Esophagus muscularis mucosa (tissue), 3 donors: ENCODE measurements around the gene KIFC1.
A peak's percentile ranks its signal among the peaks of the same experiment; 100 is the strongest.

Experiments
- POLR2A ChIP-seq: fragments of 450-650 bp; IDR thresholded peaks from one replicate; pipeline ENCODE4 v1.6.1; 2017; ENCODE audit warnings: antibody characterized with exemption, moderate library complexity, mild to moderate bottlenecking, low read depth
- TF ChIP-seq, protein P1 (sequence below), 3 experiments: fragments of 200-600 bp in 2 of 3; fragments of 450-650 bp in 1 of 3; sonication (generic) in 2 of 3; IDR thresholded peaks; one replicate each; pipeline ENCODE4 v1.5.1; 2017 to 2019; ENCODE audit warnings: antibody characterized with exemption in 3 of 3, mild to moderate bottlenecking in 2 of 3, moderate library complexity in 1 of 3

DNA sequence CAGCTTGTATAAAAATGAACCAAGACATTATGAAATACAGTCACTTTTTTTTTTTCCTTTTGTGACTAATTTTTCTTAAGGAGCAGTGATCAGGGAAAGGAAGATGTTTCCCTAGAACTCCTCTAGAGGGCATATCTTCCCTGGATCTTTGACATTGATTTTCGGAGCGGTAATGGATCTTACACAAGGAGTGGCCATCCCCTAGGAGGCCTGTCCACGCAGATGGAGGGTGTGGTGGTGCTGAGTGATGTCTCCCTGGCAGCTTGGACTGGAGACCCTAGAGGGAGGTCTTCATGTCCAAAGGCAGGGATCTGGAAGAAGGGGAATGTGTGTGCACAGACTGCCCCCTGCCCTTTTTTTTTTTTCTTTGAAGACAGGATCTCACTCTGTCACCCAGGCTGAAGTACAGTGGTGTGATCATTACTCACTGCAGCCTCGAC, 7.0 kb upstream of the KIFC1 start:
- no peak for TF ChIP-seq POLR2A
- TF ChIP-seq, protein P1, sequence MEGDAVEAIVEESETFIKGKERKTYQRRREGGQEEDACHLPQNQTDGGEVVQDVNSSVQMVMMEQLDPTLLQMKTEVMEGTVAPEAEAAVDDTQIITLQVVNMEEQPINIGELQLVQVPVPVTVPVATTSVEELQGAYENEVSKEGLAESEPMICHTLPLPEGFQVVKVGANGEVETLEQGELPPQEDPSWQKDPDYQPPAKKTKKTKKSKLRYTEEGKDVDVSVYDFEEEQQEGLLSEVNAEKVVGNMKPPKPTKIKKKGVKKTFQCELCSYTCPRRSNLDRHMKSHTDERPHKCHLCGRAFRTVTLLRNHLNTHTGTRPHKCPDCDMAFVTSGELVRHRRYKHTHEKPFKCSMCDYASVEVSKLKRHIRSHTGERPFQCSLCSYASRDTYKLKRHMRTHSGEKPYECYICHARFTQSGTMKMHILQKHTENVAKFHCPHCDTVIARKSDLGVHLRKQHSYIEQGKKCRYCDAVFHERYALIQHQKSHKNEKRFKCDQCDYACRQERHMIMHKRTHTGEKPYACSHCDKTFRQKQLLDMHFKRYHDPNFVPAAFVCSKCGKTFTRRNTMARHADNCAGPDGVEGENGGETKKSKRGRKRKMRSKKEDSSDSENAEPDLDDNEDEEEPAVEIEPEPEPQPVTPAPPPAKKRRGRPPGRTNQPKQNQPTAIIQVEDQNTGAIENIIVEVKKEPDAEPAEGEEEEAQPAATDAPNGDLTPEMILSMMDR (IDR thresholded peaks at IDR 0.05) = peak in 2 of 3 experiments; percentile 30 to 43
